GM23338 (cell line): Measurements from ENCODE around the gene RAD51B. TPM values are rescaled to one million over a fixed set of nuclear protein-coding genes. Genes with fewer than 3 reads are reported as not detected.

Experiments used
- ATAC-seq: fragments of 200-7000 bp; cut with Tn5 transposase; 3 replicates; pipeline ENCODE4 v1.9.1; 2020
- DNase-seq: peaks from one replicate; pipeline ENCODE4 v3.0.0-alpha.2; 2015; ENCODE audit warnings: low spot score
- H2AFZ ChIP-seq: fragments of 200-600 bp; sonication (generic); 2 replicates; pipeline ENCODE4 v1.8.0; 2016; ENCODE audit warnings: antibody characterized with exemption, mild to moderate bottlenecking, moderate library complexity
- H3F3A ChIP-seq: fragments of 200-600 bp; sonication (generic); replicated peaks from 2 replicates; pipeline ENCODE4 v1.8.0; 2017; ENCODE audit warnings: antibody characterized with exemption, mixed run types, low read depth
- H3K27ac ChIP-seq: fragments of 200-600 bp; sonication (generic); 2 replicates; pipeline ENCODE4 v1.6.1; 2016; ENCODE audit warnings: low read depth
- H3K27me3 ChIP-seq: fragments of 200-600 bp; sonication (generic); 2 replicates; pipeline ENCODE4 v1.8.0; 2016; ENCODE audit warnings: mild to moderate bottlenecking, mixed run types, moderate library complexity; ENCODE audit not compliant: insufficient read depth
- H3K36me3 ChIP-seq: fragments of 200-600 bp; sonication (generic); 2 replicates; pipeline ENCODE4 v1.8.0; 2016; ENCODE audit warnings: mild to moderate bottlenecking; ENCODE audit not compliant: insufficient read depth
- H3K4me1 ChIP-seq: fragments of 200-600 bp; sonication (generic); 2 replicates; pipeline ENCODE4 v1.8.0; 2016; ENCODE audit warnings: mild to moderate bottlenecking, moderate library complexity; ENCODE audit not compliant: insufficient read depth
- H3K4me2 ChIP-seq: fragments of 200-600 bp; sonication (generic); 2 replicates; pipeline ENCODE4 v1.7.1; 2017; ENCODE audit warnings: mixed run types
- H3K4me3 ChIP-seq: fragments of 200-600 bp; sonication (generic); 2 replicates; pipeline ENCODE4 v1.6.1; 2016; ENCODE audit warnings: mixed run types
- H3K79me2 ChIP-seq: fragments of 200-600 bp; sonication (generic); replicated peaks from 2 replicates; pipeline ENCODE4 v1.8.0; 2017; ENCODE audit warnings: mild to moderate bottlenecking; ENCODE audit not compliant: insufficient read depth
- H3K9me2 ChIP-seq: fragments of 200-600 bp; sonication (generic); 2 replicates; pipeline ENCODE4 v1.8.0; 2017; ENCODE audit not compliant: insufficient read depth
- H4K20me1 ChIP-seq: fragments of 200-600 bp; sonication (generic); replicated peaks from 2 replicates; pipeline ENCODE4 v1.8.0; 2017; ENCODE audit warnings: mild to moderate bottlenecking; ENCODE audit not compliant: insufficient read depth
- H3K27ac Mint-ChIP-seq: 2 replicates; pipeline ENCODE4 v1.8.0; 2020; ENCODE audit warnings: inconsistent platforms, mild to moderate bottlenecking, moderate library complexity, mixed read lengths
- H3K27me3 Mint-ChIP-seq: 3 replicates; pipeline ENCODE4 v1.8.0; 2022; ENCODE audit warnings: low read depth, mild to moderate bottlenecking, moderate library complexity, mixed read lengths, inconsistent platforms; ENCODE audit not compliant: insufficient read depth, poor library complexity
- H3K36me3 Mint-ChIP-seq: 3 replicates; pipeline ENCODE4 v1.8.0; 2021; ENCODE audit warnings: low read depth, mild to moderate bottlenecking, inconsistent platforms, moderate library complexity, mixed read lengths
- H3K4me1 Mint-ChIP-seq: 3 replicates; pipeline ENCODE4 v1.8.0; 2020; ENCODE audit warnings: mild to moderate bottlenecking, inconsistent platforms, mixed read lengths
- H3K4me3 Mint-ChIP-seq: 3 replicates; pipeline ENCODE4 v1.8.0; 2021; ENCODE audit warnings: moderate library complexity, mild to moderate bottlenecking, inconsistent platforms, mixed read lengths
- H3K9me3 Mint-ChIP-seq: 3 replicates; pipeline ENCODE4 v1.8.0; 2020; ENCODE audit warnings: moderate library complexity, mild to moderate bottlenecking, inconsistent platforms, mixed read lengths
- CREB1 ChIP-seq: fragments of 250-450 bp; sonication (Bioruptor Pico); IDR thresholded peaks from 2 replicates; pipeline ENCODE4 v1.5.0; 2020; ENCODE audit warnings: low read depth, mild to moderate bottlenecking, moderate library complexity
- CTCF ChIP-seq, 2 experiments: fragments of 200-600 bp in 1 of 2; sonication (generic) in 1 of 2; conservative IDR thresholded peaks; 2 replicates each; pipeline versions ENCODE4 v1.5.1 to v1.6.1; 2016 to 2017; ENCODE audit warnings: antibody characterized with exemption in 2 of 2, low read depth in 2 of 2, mild to moderate bottlenecking in 2 of 2, moderate library complexity in 1 of 2
- ETS1 ChIP-seq: IDR thresholded peaks from 2 replicates; pipeline ENCODE4 v1.6.1; 2016; ENCODE audit warnings: antibody characterized with exemption
- EZH2 ChIP-seq: fragments of 200-600 bp; sonication (generic); IDR thresholded peaks from one replicate; pipeline ENCODE4 v1.8.0; 2017; ENCODE audit warnings: antibody characterized with exemption, mild to moderate bottlenecking, low read depth; ENCODE audit not compliant: unreplicated experiment
- EZH2phosphoT487 ChIP-seq: fragments of 200-600 bp; sonication (generic); IDR thresholded peaks from one replicate; pipeline ENCODE4 v1.8.1; 2018; ENCODE audit warnings: antibody characterized with exemption; ENCODE audit not compliant: unreplicated experiment
- JUNB ChIP-seq: IDR thresholded peaks from one replicate; pipeline ENCODE4 v1.6.1; 2016; ENCODE audit warnings: antibody characterized with exemption; ENCODE audit not compliant: unreplicated experiment
- NANOG ChIP-seq: IDR thresholded peaks from 2 replicates; pipeline ENCODE4 v1.6.1; 2016; ENCODE audit warnings: antibody characterized with exemption, borderline replicate concordance
- POLR2AphosphoS5 ChIP-seq: IDR thresholded peaks from 2 replicates; pipeline ENCODE4 v1.6.1; 2016; ENCODE audit warnings: antibody characterized with exemption, low read depth
- REST ChIP-seq: IDR thresholded peaks from one replicate; pipeline ENCODE4 v1.6.1; 2018; ENCODE audit warnings: antibody characterized with exemption; ENCODE audit not compliant: unreplicated experiment
- ZNF331 ChIP-seq: fragments of 250-450 bp; sonication (Bioruptor Pico); IDR thresholded peaks from 2 replicates; pipeline ENCODE4 v1.5.0; 2020; ENCODE audit warnings: low read depth, mild to moderate bottlenecking, moderate library complexity
- ZNF462 ChIP-seq: fragments of 250-450 bp; sonication (Bioruptor Pico); IDR thresholded peaks from 2 replicates; pipeline ENCODE4 v1.5.0; 2020; ENCODE audit warnings: mild to moderate bottlenecking, moderate library complexity
- polyA plus RNA-seq: library from polyadenylated mRNA; unstranded; fragments of >200 nt; fragmentation: Nextera tagmentation; extraction: Ambion mirVana; gene quantifications from 2 replicates; pipeline ENCODE4 v1.2.1, GENCODE V29; 2016
- total RNA-seq: library from RNA; depleted of rRNA; stranded (reverse); fragments of >200 nt; shearing (Covaris generic); gene quantifications from 2 replicates; pipeline ENCODE4 v1.2.3, GENCODE V29; 2014

RAD51B gene
- total and polyA plus RNA-seq, 2 experiments from 2014 or later: 15.7 to 29.1 TPM

- no peak for TF ChIP-seq CTCF (conservative IDR thresholded peaks at IDR 0.05; ENCODE audit: low read depth in 2 of 2)
- TF ChIP-seq EZH2: no peak
- no peak for TF ChIP-seq JUNB
- TF ChIP-seq POLR2AphosphoS5: no peak
- TF ChIP-seq ETS1: no peak
- no peak for TF ChIP-seq EZH2phosphoT487
- no peak for TF ChIP-seq ZNF331 (CRISPR knock-in tag)
- TF ChIP-seq REST: no peak
- TF ChIP-seq CREB1 (CRISPR knock-in tag): no peak
- no peak for TF ChIP-seq NANOG
Measured at GRCh38 chr14:68146818-68147217, 327.2 kb downstream of the RAD51B start (continued).

- peaks cover 16% of the 10 kb centered on the region; the same call in 2 of the 3 replicates for H3K36me3 Mint-ChIP-seq
- no peak overlapping the region for H2AFZ ChIP-seq
- H3K4me3 ChIP-seq: no peak overlapping the region
- no peaks in the 10 kb centered on the region for H3K9me2 ChIP-seq
- H3K4me1 Mint-ChIP-seq: peaks cover 2% of the 10 kb centered on the region
- no peaks in the 10 kb centered on the region for H3K27me3 ChIP-seq
- H4K20me1 ChIP-seq: no peaks in the 10 kb centered on the region
- no peak overlapping the region for H3K4me2 ChIP-seq
- TF ChIP-seq ZNF462 (CRISPR knock-in tag): no peak
- no peak for TF ChIP-seq EZH2phosphoT487
- H3K4me1 ChIP-seq: no peaks in the 10 kb centered on the region
- H3F3A ChIP-seq: no peaks in the 10 kb centered on the region
- H3K79me2 ChIP-seq: no peaks in the 10 kb centered on the region
- no peak overlapping the region for H3K27ac Mint-ChIP-seq
- H3K36me3 ChIP-seq: no peaks in the 10 kb centered on the region; the same call in 1 of the 2 replicates
- H3K4me3 Mint-ChIP-seq: no peak overlapping the region
- H3K27ac ChIP-seq: no peak overlapping the region
- ATAC-seq: no peak
- peaks cover 25% of the 10 kb centered on the region for H3K9me3 Mint-ChIP-seq
- no peak for DNase-seq
- H3K27me3 Mint-ChIP-seq: peaks cover 2% of the 10 kb centered on the region
Measured at GRCh38 chr14:68147303-68147702, 327.7 kb downstream of the RAD51B start.
